ENCODE measurements around the gene PPP1R12A.

DNA sequence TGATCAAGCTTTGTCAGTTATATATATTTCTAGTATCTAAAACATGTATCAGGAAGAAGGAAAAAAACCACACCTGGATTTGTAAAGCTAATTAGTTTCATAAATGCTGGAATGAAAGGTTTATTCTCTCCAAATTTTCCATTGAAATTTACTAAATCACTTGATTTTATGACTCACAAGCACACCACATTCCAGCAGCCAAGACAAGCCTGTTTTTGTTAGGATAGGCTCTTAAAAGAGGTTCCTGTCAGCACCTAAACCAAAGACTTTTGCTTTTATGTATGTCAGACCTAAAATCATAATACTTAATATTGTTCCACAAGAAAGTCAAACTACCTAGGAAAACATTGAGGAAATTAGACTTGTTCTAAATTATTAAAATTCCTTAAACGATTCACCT, 158.8 kb downstream of the PPP1R12A start:
- TF ChIP-seq SIN3A (IDR thresholded peaks at IDR 0.05; ENCODE audit: borderline replicate concordance, insufficient read depth, low read length) (no peak), POLR2AphosphoS5 (IDR thresholded peaks at IDR 0.05; ENCODE audit: low read depth, low read length) (no peak), TAF1 (IDR thresholded peaks at IDR 0.05; ENCODE audit: borderline replicate concordance, insufficient read depth, low read length) (no peak), FOXP2 (optimal IDR thresholded peaks at IDR 0.05; ENCODE audit: borderline replicate concordance, extremely low read depth, extremely low read length, insufficient read depth) (no peak)
- TF ChIP-seq, protein P1, sequence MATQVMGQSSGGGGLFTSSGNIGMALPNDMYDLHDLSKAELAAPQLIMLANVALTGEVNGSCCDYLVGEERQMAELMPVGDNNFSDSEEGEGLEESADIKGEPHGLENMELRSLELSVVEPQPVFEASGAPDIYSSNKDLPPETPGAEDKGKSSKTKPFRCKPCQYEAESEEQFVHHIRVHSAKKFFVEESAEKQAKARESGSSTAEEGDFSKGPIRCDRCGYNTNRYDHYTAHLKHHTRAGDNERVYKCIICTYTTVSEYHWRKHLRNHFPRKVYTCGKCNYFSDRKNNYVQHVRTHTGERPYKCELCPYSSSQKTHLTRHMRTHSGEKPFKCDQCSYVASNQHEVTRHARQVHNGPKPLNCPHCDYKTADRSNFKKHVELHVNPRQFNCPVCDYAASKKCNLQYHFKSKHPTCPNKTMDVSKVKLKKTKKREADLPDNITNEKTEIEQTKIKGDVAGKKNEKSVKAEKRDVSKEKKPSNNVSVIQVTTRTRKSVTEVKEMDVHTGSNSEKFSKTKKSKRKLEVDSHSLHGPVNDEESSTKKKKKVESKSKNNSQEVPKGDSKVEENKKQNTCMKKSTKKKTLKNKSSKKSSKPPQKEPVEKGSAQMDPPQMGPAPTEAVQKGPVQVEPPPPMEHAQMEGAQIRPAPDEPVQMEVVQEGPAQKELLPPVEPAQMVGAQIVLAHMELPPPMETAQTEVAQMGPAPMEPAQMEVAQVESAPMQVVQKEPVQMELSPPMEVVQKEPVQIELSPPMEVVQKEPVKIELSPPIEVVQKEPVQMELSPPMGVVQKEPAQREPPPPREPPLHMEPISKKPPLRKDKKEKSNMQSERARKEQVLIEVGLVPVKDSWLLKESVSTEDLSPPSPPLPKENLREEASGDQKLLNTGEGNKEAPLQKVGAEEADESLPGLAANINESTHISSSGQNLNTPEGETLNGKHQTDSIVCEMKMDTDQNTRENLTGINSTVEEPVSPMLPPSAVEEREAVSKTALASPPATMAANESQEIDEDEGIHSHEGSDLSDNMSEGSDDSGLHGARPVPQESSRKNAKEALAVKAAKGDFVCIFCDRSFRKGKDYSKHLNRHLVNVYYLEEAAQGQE (IDR thresholded peaks at IDR 0.05; ENCODE audit: insufficient read depth in 1 of 2, low read depth in 2 of 2, low read length in 2 of 2) = no peak

All from PFSK-1 (cell line).